ENCODE measurements around the gene ADAMTS3.

DNA sequence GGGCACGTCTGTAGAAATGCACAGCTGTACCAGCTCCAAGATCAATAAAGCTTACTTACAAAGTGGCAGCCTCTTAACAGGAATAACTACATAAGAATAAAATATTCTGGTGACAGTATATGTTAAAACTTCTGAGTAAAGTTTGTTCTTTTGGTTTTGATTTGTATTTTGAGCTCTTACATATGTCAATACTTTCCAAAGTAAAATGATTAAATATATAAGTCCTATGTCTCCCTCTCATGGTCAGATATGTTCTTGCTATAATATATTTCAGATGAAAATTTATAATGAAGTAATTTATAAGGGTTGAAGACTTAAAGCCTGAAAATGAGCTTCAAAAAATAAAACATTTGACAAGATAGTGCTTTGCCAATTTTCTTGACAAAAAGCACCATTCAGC lies 282.8 kb downstream of the ADAMTS3 start:
- TF ChIP-seq CTCF (optimal IDR thresholded peaks at IDR 0.05 in 1 of 3, IDR thresholded peaks at IDR 0.05 in 1 of 3, conservative IDR thresholded peaks at IDR 0.05 in 1 of 3; ENCODE audit: extremely low read depth in 1 of 3, insufficient read depth in 2 of 3, low read length in 3 of 3) (no peak), EZH2 (IDR thresholded peaks at IDR 0.05; ENCODE audit: low read length) (no peak)

All from keratinocyte (primary cell).